DOHH2 (cell line): ENCODE results near the gene ENDOG.
"Not testable (repeated sequence)": the region's sequence is repeated elsewhere in the genome, so short reads cannot be mapped to it uniquely, and the experiment has no call there.

ENCODE experiments used
- H3F3A ChIP-seq: fragments of 200-600 bp; sonication (generic), shearing (Covaris generic); 2 replicates; pipeline ENCODE4 v1.6.0; 2016; ENCODE audit warnings: antibody characterized with exemption, mild to moderate bottlenecking; ENCODE audit not compliant: control insufficient read depth, insufficient read depth
- H3K27ac ChIP-seq: fragments of 200-600 bp; sonication (generic); 2 replicates; pipeline ENCODE4 v1.5.1; 2014; ENCODE audit warnings: low read depth, mild to moderate bottlenecking, low read length, moderate library complexity
- H3K27me3 ChIP-seq: fragments of 200-600 bp; sonication (generic); 2 replicates; pipeline ENCODE4 v1.6.1; 2014; ENCODE audit warnings: mild to moderate bottlenecking, low read length, mixed read lengths; ENCODE audit not compliant: control insufficient read depth
- H3K36me3 ChIP-seq: fragments of 200-600 bp; sonication (generic); 2 replicates; pipeline ENCODE4 v1.6.1; 2014; ENCODE audit warnings: mild to moderate bottlenecking, low read length, moderate library complexity, mixed read lengths; ENCODE audit not compliant: control insufficient read depth
- H3K4me1 ChIP-seq: fragments of 200-600 bp; sonication (generic); 2 replicates; pipeline ENCODE4 v1.6.1; 2014; ENCODE audit warnings: mild to moderate bottlenecking, low read length, mixed read lengths; ENCODE audit not compliant: control insufficient read depth
- H3K4me2 ChIP-seq: fragments of 200-600 bp; sonication (generic); 2 replicates; pipeline ENCODE4 v1.6.0; 2014; ENCODE audit warnings: mild to moderate bottlenecking, low read length, moderate library complexity
- H3K4me3 ChIP-seq: fragments of 200-600 bp; sonication (generic); 2 replicates; pipeline ENCODE4 v1.5.1; 2014; ENCODE audit warnings: mild to moderate bottlenecking, low read length, mixed read lengths
- H3K79me2 ChIP-seq: fragments of 200-600 bp; sonication (generic); 2 replicates; pipeline ENCODE4 v1.6.1; 2014; ENCODE audit warnings: mild to moderate bottlenecking, low read length, mixed read lengths; ENCODE audit not compliant: control insufficient read depth
- H3K9me2 ChIP-seq: fragments of 200-600 bp; sonication (generic); replicated peaks from 2 replicates; pipeline ENCODE4 v1.6.1; 2014; ENCODE audit warnings: mild to moderate bottlenecking, low read length, mixed read lengths; ENCODE audit not compliant: control insufficient read depth
- H3K9me3 ChIP-seq: fragments of 200-600 bp; sonication (generic); 2 replicates; pipeline ENCODE4 v1.6.1; 2014; ENCODE audit warnings: antibody characterized with exemption, low read length, mixed read lengths; ENCODE audit not compliant: control insufficient read depth, insufficient read depth
- H4K20me1 ChIP-seq: fragments of 200-600 bp; sonication (generic); 2 replicates; pipeline ENCODE4 v1.6.0; 2014; ENCODE audit warnings: low read depth, mild to moderate bottlenecking, antibody characterized with exemption, low read length, moderate library complexity; ENCODE audit not compliant: control insufficient read depth, insufficient read depth
- CTCF ChIP-seq: fragments of 200-600 bp; sonication (generic); IDR thresholded peaks from one replicate; pipeline ENCODE4 v1.5.1; 2014; ENCODE audit warnings: antibody characterized with exemption, mild to moderate bottlenecking, low read depth, low read length; ENCODE audit not compliant: poor library complexity, severe bottlenecking
- EZH2phosphoT487 ChIP-seq: fragments of 200-600 bp; sonication (generic); IDR thresholded peaks from 2 replicates; pipeline ENCODE4 v1.6.1; 2017; ENCODE audit warnings: borderline replicate concordance, mild to moderate bottlenecking, antibody characterized with exemption, low read length, moderate library complexity, mixed read lengths

ENDOG gene

DNA sequence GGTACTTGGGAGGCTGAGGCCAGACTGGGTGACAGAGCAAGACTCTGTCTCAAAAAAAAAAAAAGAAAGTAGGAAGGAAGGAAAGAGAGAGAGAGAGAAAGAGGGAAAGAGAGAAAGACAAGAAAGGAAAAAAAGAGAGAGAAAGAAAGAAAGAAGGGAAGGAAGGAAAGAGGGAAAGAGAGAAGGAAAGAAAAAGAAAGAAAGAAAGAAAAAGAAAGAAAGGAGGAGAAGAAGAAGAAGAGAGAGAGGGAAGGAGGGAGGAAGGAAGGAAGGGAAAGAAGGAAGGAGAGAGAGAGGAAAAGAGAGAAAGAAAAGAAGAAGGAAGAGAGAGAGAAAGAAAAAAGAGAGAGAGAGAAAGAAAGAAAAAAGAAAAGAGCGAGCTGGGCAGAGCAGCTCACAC is 43.5 kb upstream of the ENDOG start:
- Histone ChIP-seq H3K36me3 (no peaks in the 10 kb centered on the region), H3F3A (peaks cover 5% of the 10 kb centered on the region; the same call in 1 of the 2 replicates), H4K20me1 (no peaks in the 10 kb centered on the region), H3K9me3 (peaks cover 8% of the 10 kb centered on the region), H3K4me2 (no peak overlapping the region), H3K27ac (no peak overlapping the region), H3K27me3 (no peaks in the 10 kb centered on the region), H3K9me2 (no peaks in the 10 kb centered on the region), H3K79me2 (peaks cover 18% of the 10 kb centered on the region), H3K4me1 (peaks cover 53% of the 10 kb centered on the region), H3K4me3 (no peak overlapping the region)
- TF ChIP-seq CTCF: no peak
- no peak for TF ChIP-seq EZH2phosphoT487

GRCh38 chr9:128780093-128780492 is 38.2 kb upstream of the ENDOG start:
- H3K4me2 ChIP-seq, H3K9me2 ChIP-seq, H3K27ac ChIP-seq, H3K27me3 ChIP-seq, H3K79me2 ChIP-seq, H4K20me1 ChIP-seq, H3K36me3 ChIP-seq, H3K4me3 ChIP-seq, H3K9me3 ChIP-seq: not testable (repeated sequence)
- H3K4me1 ChIP-seq: peaks cover 64% of the 10 kb centered on the region
- H3F3A ChIP-seq: peaks cover 23% of the 10 kb centered on the region

GRCh38 chr9:128781187-128782070 is 36.9 kb upstream of the ENDOG start:
- Histone ChIP-seq H3F3A (peaks cover 25% of the 10 kb centered on the region), H3K4me2 (peak overlapping the region; percentile 70), H3K4me1 (peaks cover 64% of the 10 kb centered on the region), H4K20me1 (no peaks in the 10 kb centered on the region), H3K9me2 (no peaks in the 10 kb centered on the region), H3K79me2 (no peaks in the 10 kb centered on the region), H3K27me3 (no peaks in the 10 kb centered on the region), H3K9me3 (peaks cover 3% of the 10 kb centered on the region; the same call in 1 of the 2 replicates), H3K36me3 (no peaks in the 10 kb centered on the region), H3K4me3 (peak overlapping the region; percentile 51), H3K27ac (peak overlapping the region; percentile 89)
- TF ChIP-seq EZH2phosphoT487: no peak

GRCh38 chr9:128782669-128783068 is 35.6 kb upstream of the ENDOG start:
- H3K9me3 ChIP-seq: no peaks in the 10 kb centered on the region
- peak overlapping the region; percentile 89 for H3K27ac ChIP-seq
- no peaks in the 10 kb centered on the region for H3K9me2 ChIP-seq
- TF ChIP-seq EZH2phosphoT487 (no peak), CTCF (no peak)
- H3K79me2 ChIP-seq: peaks cover 6% of the 10 kb centered on the region
- H3K4me2 ChIP-seq: peak overlapping the region; percentile 70
- no peaks in the 10 kb centered on the region for H3K27me3 ChIP-seq
- H3K4me1 ChIP-seq: peaks cover 57% of the 10 kb centered on the region
- H4K20me1 ChIP-seq: no peaks in the 10 kb centered on the region
- 0 out of 2 replicates have a peak overlapping the region, but pooled peaks have one; percentile 51 for H3K4me3 ChIP-seq
- peaks cover 28% of the 10 kb centered on the region for H3F3A ChIP-seq
- 0 out of 2 replicates have a peak, but pooled peaks cover 2% of the 10 kb centered on the region for H3K36me3 ChIP-seq
